DOHH2 (cell line): ENCODE measurements around the gene EXOSC7.

ENCODE experiments used
- CTCF ChIP-seq: fragments of 200-600 bp; sonication (generic); IDR thresholded peaks from one replicate; pipeline ENCODE4 v1.5.1; 2014; ENCODE audit warnings: antibody characterized with exemption, mild to moderate bottlenecking, low read depth, low read length; ENCODE audit not compliant: poor library complexity, severe bottlenecking
- EZH2phosphoT487 ChIP-seq: fragments of 200-600 bp; sonication (generic); IDR thresholded peaks from 2 replicates; pipeline ENCODE4 v1.6.1; 2017; ENCODE audit warnings: borderline replicate concordance, mild to moderate bottlenecking, antibody characterized with exemption, low read length, moderate library complexity, mixed read lengths

DNA sequence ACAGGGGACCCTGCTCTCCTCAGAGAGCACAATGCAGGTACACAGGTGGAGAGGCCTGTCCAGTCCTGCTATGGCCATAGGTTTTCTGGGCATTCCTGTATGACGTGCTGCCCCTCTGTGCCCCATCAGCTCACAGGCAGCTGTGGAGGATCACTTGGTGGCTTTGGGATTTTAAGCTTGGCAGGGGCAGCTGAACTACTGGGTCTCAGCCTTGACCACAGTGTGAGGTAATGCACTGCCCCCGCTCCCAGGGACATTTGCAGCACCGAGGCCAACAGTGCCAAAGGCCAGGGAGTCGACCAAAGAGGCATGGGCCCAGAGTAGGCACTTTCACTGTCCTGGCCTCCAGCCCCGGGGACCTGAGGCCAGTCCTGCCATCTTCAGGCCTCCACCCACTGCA, 46.3 kb upstream of the EXOSC7 start:
- TF ChIP-seq CTCF: no peak
- TF ChIP-seq EZH2phosphoT487: no peak
